Measurements from ENCODE around the gene IWS1. TPM values are rescaled to one million over a fixed set of nuclear protein-coding genes. Genes with fewer than 3 reads are reported as not detected.

IWS1 gene
- total RNA-seq, 1 donor: 36.6 TPM

DNA sequence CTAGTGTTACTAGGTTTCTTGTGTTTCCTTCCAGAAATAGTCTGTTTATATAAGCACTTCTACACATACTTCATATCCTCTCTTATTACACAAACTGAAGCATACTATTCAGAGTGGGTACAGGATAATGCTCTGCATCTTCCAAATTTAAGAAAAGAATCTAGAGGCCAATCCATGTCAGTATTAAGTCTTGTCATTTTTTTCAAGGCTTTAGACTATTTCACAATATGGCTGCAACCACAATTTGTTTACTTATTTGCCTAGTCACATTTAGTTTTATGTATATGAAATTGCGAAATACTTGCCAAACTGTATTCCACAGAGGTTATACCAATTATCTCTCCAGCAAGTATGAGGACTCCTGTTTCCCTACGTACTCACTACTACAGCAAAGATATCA, 27.9 kb downstream of the IWS1 start:
- no peaks in the 10 kb centered on the region for H3K4me1 ChIP-seq (ENCODE audit: insufficient read depth, low read length)
- peak overlapping the region; percentile 31 for H3K27ac ChIP-seq (ENCODE audit: low read depth, low read length)
- H4K20me1 ChIP-seq (ENCODE audit: insufficient read depth, low read length): peaks cover 3% of the 10 kb centered on the region
- no peak overlapping the region for H2AFZ ChIP-seq (ENCODE audit: low read length)
- peak; percentile 15 for DNase-seq (ENCODE audit: insufficient read length, low spot score, missing footprints)
- H3K27me3 ChIP-seq (ENCODE audit: insufficient read depth, low read length): no peaks in the 10 kb centered on the region
- no peak overlapping the region for H3K4me2 ChIP-seq (ENCODE audit: insufficient read depth, low read length)
- no peaks in the 10 kb centered on the region for H3K9me3 ChIP-seq (ENCODE audit: low read depth, low read length)
- no peak for TF ChIP-seq CTCF (IDR thresholded peaks at IDR 0.05; ENCODE audit: extremely low read depth, low read depth, low read length)
- H3K4me3 ChIP-seq (ENCODE audit: insufficient read depth, low read length): no peak overlapping the region
- peaks cover 5% of the 10 kb centered on the region for H3K79me2 ChIP-seq (ENCODE audit: insufficient read depth, low read length)
- peaks cover 74% of the 10 kb centered on the region for H3K36me3 ChIP-seq (ENCODE audit: insufficient read depth, low read length)

GRCh38 chr2:127490283-127490682, 36.0 kb downstream of the IWS1 start:
- H3K36me3 ChIP-seq (ENCODE audit: insufficient read depth, low read length): peaks cover 82% of the 10 kb centered on the region
- peak; percentile 15 for DNase-seq (ENCODE audit: insufficient read length, low spot score, missing footprints)

GRCh38 chr2:127486247-127487058, 39.8 kb downstream of the IWS1 start:
- H3K79me2 ChIP-seq (ENCODE audit: insufficient read depth, low read length): peaks cover 3% of the 10 kb centered on the region
- peak; percentile 47 for DNase-seq (ENCODE audit: insufficient read length, low spot score, missing footprints)
- peaks cover 6% of the 10 kb centered on the region for H3K4me1 ChIP-seq (ENCODE audit: insufficient read depth, low read length)
- no peak overlapping the region for H2AFZ ChIP-seq (ENCODE audit: low read length)
- no peaks in the 10 kb centered on the region for H3K27me3 ChIP-seq (ENCODE audit: insufficient read depth, low read length)
- H3K4me2 ChIP-seq (ENCODE audit: insufficient read depth, low read length): no peak overlapping the region
- H3K36me3 ChIP-seq (ENCODE audit: insufficient read depth, low read length): peaks cover 78% of the 10 kb centered on the region
- H3K27ac ChIP-seq (ENCODE audit: low read depth, low read length): no peak overlapping the region
- H3K9me3 ChIP-seq (ENCODE audit: low read depth, low read length): no peaks in the 10 kb centered on the region
- H3K4me3 ChIP-seq (ENCODE audit: insufficient read depth, low read length): no peak overlapping the region
- peaks cover 10% of the 10 kb centered on the region for H4K20me1 ChIP-seq (ENCODE audit: insufficient read depth, low read length)
- TF ChIP-seq CTCF (IDR thresholded peaks at IDR 0.05; ENCODE audit: extremely low read depth, low read depth, low read length): no peak

More at GRCh38 chr2:127490283-127490682, 36.0 kb downstream of the IWS1 start:
- Histone ChIP-seq H3K27ac (ENCODE audit: low read depth, low read length) (no peak overlapping the region), H3K27me3 (ENCODE audit: insufficient read depth, low read length) (no peaks in the 10 kb centered on the region), H3K4me3 (ENCODE audit: insufficient read depth, low read length) (no peak overlapping the region), H3K79me2 (ENCODE audit: insufficient read depth, low read length) (peaks cover 3% of the 10 kb centered on the region), H3K4me2 (ENCODE audit: insufficient read depth, low read length) (no peak overlapping the region), H4K20me1 (ENCODE audit: insufficient read depth, low read length) (peaks cover 8% of the 10 kb centered on the region), H3K9me3 (ENCODE audit: low read depth, low read length) (no peaks in the 10 kb centered on the region), H3K4me1 (ENCODE audit: insufficient read depth, low read length) (peaks cover 6% of the 10 kb centered on the region), H2AFZ (ENCODE audit: low read length) (no peak overlapping the region)
- no peak for TF ChIP-seq CTCF (IDR thresholded peaks at IDR 0.05; ENCODE audit: extremely low read depth, low read depth, low read length)

DNA sequence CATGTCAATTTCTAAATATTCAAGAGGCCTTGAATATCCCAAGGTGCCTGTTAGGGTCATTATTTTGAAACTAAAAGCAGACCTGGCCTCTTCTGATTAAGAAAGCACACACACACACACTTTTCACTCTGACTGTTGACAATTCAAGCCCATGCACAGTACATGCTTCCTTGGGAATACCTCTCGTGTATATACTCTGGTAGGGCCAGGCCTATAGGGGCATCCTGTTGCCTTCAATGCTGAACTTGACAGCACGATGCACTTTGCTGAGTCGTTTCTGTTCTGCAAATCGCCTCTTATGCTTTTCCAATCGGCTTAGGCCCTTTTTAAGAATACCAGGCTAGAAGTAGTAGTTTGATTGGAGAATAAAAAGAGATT, 40.6 kb downstream of the IWS1 start:
- Histone ChIP-seq H3K27me3 (ENCODE audit: insufficient read depth, low read length) (no peaks in the 10 kb centered on the region), H3K4me3 (ENCODE audit: insufficient read depth, low read length) (no peak overlapping the region), H4K20me1 (ENCODE audit: insufficient read depth, low read length) (peaks cover 10% of the 10 kb centered on the region), H3K4me1 (ENCODE audit: insufficient read depth, low read length) (peaks cover 6% of the 10 kb centered on the region), H3K79me2 (ENCODE audit: insufficient read depth, low read length) (peaks cover 3% of the 10 kb centered on the region), H3K36me3 (ENCODE audit: insufficient read depth, low read length) (peaks cover 82% of the 10 kb centered on the region), H3K27ac (ENCODE audit: low read depth, low read length) (no peak overlapping the region), H3K9me3 (ENCODE audit: low read depth, low read length) (no peaks in the 10 kb centered on the region), H3K4me2 (ENCODE audit: insufficient read depth, low read length) (no peak overlapping the region), H2AFZ (ENCODE audit: low read length) (no peak overlapping the region)
- DNase-seq (ENCODE audit: insufficient read length, low spot score, missing footprints): no peak
- no peak for TF ChIP-seq CTCF (IDR thresholded peaks at IDR 0.05; ENCODE audit: extremely low read depth, low read depth, low read length)
